ENCODE measurements around the gene SLC8A1.

- TF ChIP-seq POLR2A (IDR thresholded peaks at IDR 0.05) (no peak), CTCF (IDR thresholded peaks at IDR 0.05) (no peak)
Measured at GRCh38 chr2:40380041-40380440, 71.8 kb downstream of the SLC8A1 start.

Measured in adrenal gland (tissue), 5 donors.